Measurements from ENCODE around the gene SRR. TPM values are rescaled to one million over a fixed set of nuclear protein-coding genes. Genes with fewer than 3 reads are reported as not detected.
"Not testable (repeated sequence)": the region's sequence is repeated elsewhere in the genome, so short reads cannot be mapped to it uniquely, and the experiment has no call there.

SRR gene
- total RNA-seq, 2 donors from 2014 or later, result 10.5 to 20.8 TPM

- no peak for TF ChIP-seq CTCF (IDR thresholded peaks at IDR 0.05)
- Histone ChIP-seq H3K4me3 (no peak overlapping the region), H3K27ac (peak overlapping the region; percentile 45 to 55), H3K27me3 (replicated peaks; ENCODE audit: insufficient read depth) (no peaks in the 10 kb centered on the region), H3K4me1 (ENCODE audit: control insufficient read depth in 1 of 2, low read depth in 2 of 2) (peaks cover 25 to 29% of the 10 kb centered on the region in 2 donors), H3K9me3 (no peaks in the 10 kb centered on the region), H3K36me3 (peaks cover 1% of the 10 kb centered on the region)
- DNase-seq (ENCODE audit: low spot score), result no peak
- no peak for ATAC-seq (ENCODE audit: insufficient number of reproducible peaks, low FRiP score, low read depth)
Measured at GRCh38 chr17:2264067-2264860, 39.5 kb upstream of the SRR start.

- Histone ChIP-seq H3K27ac (peak overlapping the region in 1 of 2 donors; percentile 55), H3K4me1 (ENCODE audit: control insufficient read depth in 1 of 2, low read depth in 2 of 2) (peaks cover 25 to 29% of the 10 kb centered on the region in 2 donors)
- not testable (repeated sequence) for DNase-seq (ENCODE audit: low spot score); ATAC-seq (ENCODE audit: insufficient number of reproducible peaks, low FRiP score, low read depth); H3K4me3 ChIP-seq; H3K27me3 ChIP-seq (replicated peaks; ENCODE audit: insufficient read depth); H3K9me3 ChIP-seq; H3K36me3 ChIP-seq
Measured at GRCh38 chr17:2265166-2265565, 38.6 kb upstream of the SRR start.

- H3K36me3 ChIP-seq, result peaks cover 8% of the 10 kb centered on the region
- DNase-seq (ENCODE audit: low spot score) (no peak), ATAC-seq (ENCODE audit: insufficient number of reproducible peaks, low FRiP score, low read depth) (no peak)
- H3K27me3 ChIP-seq (replicated peaks; ENCODE audit: insufficient read depth), result no peaks in the 10 kb centered on the region
- peaks cover 28 to 32% of the 10 kb centered on the region in 2 donors for H3K4me1 ChIP-seq (ENCODE audit: control insufficient read depth in 1 of 2, low read depth in 2 of 2)
- peak overlapping the region in 1 of 2 donors; percentile 1 for H3K27ac ChIP-seq
- no peak for TF ChIP-seq CTCF (IDR thresholded peaks at IDR 0.05)
- no peaks in the 10 kb centered on the region for H3K9me3 ChIP-seq
- no peak overlapping the region for H3K4me3 ChIP-seq
Measured at GRCh38 chr17:2266045-2266864, 37.5 kb upstream of the SRR start.

- no peak for TF ChIP-seq CTCF (IDR thresholded peaks at IDR 0.05)
- Histone ChIP-seq H3K4me1 (ENCODE audit: control insufficient read depth in 1 of 2, low read depth in 2 of 2) (peaks cover 28 to 33% of the 10 kb centered on the region in 2 donors), H3K27ac (no peak overlapping the region)
Measured at GRCh38 chr17:2266865-2267228, 36.9 kb upstream of the SRR start.

GRCh38 chr17:2267354-2267753 is 36.4 kb upstream of the SRR start:
- Histone ChIP-seq H3K27me3 (replicated peaks; ENCODE audit: insufficient read depth) (no peaks in the 10 kb centered on the region), H3K36me3 (peaks cover 8% of the 10 kb centered on the region), H3K4me3 (no peak overlapping the region), H3K9me3 (no peaks in the 10 kb centered on the region), H3K27ac (no peak overlapping the region), H3K4me1 (ENCODE audit: control insufficient read depth in 1 of 2, low read depth in 2 of 2) (peaks cover 26 to 31% of the 10 kb centered on the region in 2 donors)
- TF ChIP-seq CTCF (IDR thresholded peaks at IDR 0.05), result no peak
- no peak for ATAC-seq (ENCODE audit: insufficient number of reproducible peaks, low FRiP score, low read depth)
- DNase-seq (ENCODE audit: low spot score), result no peak

More at GRCh38 chr17:2266865-2267228, 36.9 kb upstream of the SRR start:
- Histone ChIP-seq H3K9me3 (no peaks in the 10 kb centered on the region), H3K27me3 (replicated peaks; ENCODE audit: insufficient read depth) (no peaks in the 10 kb centered on the region), H3K36me3 (peaks cover 8% of the 10 kb centered on the region), H3K4me3 (no peak overlapping the region)
- ATAC-seq (ENCODE audit: insufficient number of reproducible peaks, low FRiP score, low read depth) (no peak), DNase-seq (ENCODE audit: low spot score) (no peak)
